ENCODE data around the gene COPZ1.
"Not testable (repeated sequence)": the region's sequence is repeated elsewhere in the genome, so short reads cannot be mapped to it uniquely, and the experiment has no call there.

The COPZ1 gene

GRCh38 chr12:54333420-54334034 lies 8.6 kb downstream of the COPZ1 start:
- no peak for DNase-seq (ENCODE audit: low read depth)

- DNase-seq (ENCODE audit: low read depth), result no peak
Observed at GRCh38 chr12:54337280-54337842, 12.4 kb downstream of the COPZ1 start.

GRCh38 chr12:54337854-54338650 lies 13.1 kb downstream of the COPZ1 start:
- DNase-seq (ENCODE audit: low read depth), result no peak

GRCh38 chr12:54338698-54339296 lies 13.9 kb downstream of the COPZ1 start:
- no peak for DNase-seq (ENCODE audit: low read depth)

GRCh38 chr12:54340846-54341245 lies 15.9 kb downstream of the COPZ1 start:
- no peak for DNase-seq (ENCODE audit: low read depth)

- no peak for DNase-seq (ENCODE audit: low read depth)
Observed at GRCh38 chr12:54341378-54342300, 16.7 kb downstream of the COPZ1 start.

- no peak for DNase-seq (ENCODE audit: low read depth)
Observed at GRCh38 chr12:54349036-54349435, 24.1 kb downstream of the COPZ1 start.

- no peak for DNase-seq (ENCODE audit: low read depth)
Observed at GRCh38 chr12:54349679-54350078, 24.7 kb downstream of the COPZ1 start.

GRCh38 chr12:54350743-54351142 lies 25.8 kb downstream of the COPZ1 start:
- DNase-seq (ENCODE audit: low read depth), result no peak

GRCh38 chr12:54351341-54351740 lies 26.4 kb downstream of the COPZ1 start:
- DNase-seq (ENCODE audit: low read depth), result no peak

GRCh38 chr12:54352022-54352531 lies 27.1 kb downstream of the COPZ1 start:
- DNase-seq (ENCODE audit: low read depth), result no peak

GRCh38 chr12:54352891-54353874 lies 28.3 kb downstream of the COPZ1 start:
- DNase-seq (ENCODE audit: low read depth), result no peak

GRCh38 chr12:54354271-54354670 lies 29.3 kb downstream of the COPZ1 start:
- DNase-seq (ENCODE audit: low read depth), result not testable (repeated sequence)

- DNase-seq (ENCODE audit: low read depth), result no peak
Observed at GRCh38 chr12:54355104-54355815, 30.3 kb downstream of the COPZ1 start.

GRCh38 chr12:54356228-54356627 lies 31.3 kb downstream of the COPZ1 start:
- no peak for DNase-seq (ENCODE audit: low read depth)

GRCh38 chr12:54356951-54357356 lies 32.0 kb downstream of the COPZ1 start:
- no peak for DNase-seq (ENCODE audit: low read depth)

- no peak for DNase-seq (ENCODE audit: low read depth)
Observed at GRCh38 chr12:54357506-54358190, 32.7 kb downstream of the COPZ1 start.

- no peak for DNase-seq (ENCODE audit: low read depth)
Observed at GRCh38 chr12:54358191-54358944, 33.4 kb downstream of the COPZ1 start.
